Fibroblast of skin of abdomen (primary cell): ENCODE results near the gene EIF2A. TPM values are rescaled to one million over a fixed set of nuclear protein-coding genes. Genes with fewer than 3 reads are reported as not detected.
A peak's percentile ranks its signal among the peaks of the same experiment; 100 is the strongest.
"Not testable (repeated sequence)": the region's sequence is repeated elsewhere in the genome, so short reads cannot be mapped to it uniquely, and the experiment has no call there.

Experiments used
- DNase-seq: peaks from one replicate; pipeline ENCODE4 v3.0.0-alpha.2; 2013
- polyA plus RNA-seq, 2 experiments: library from polyadenylated mRNA; unstranded; fragments of 120-200 nt; gene quantifications; one replicate each; pipeline ENCODE4 v1.2.1, GENCODE V29; 2013; ENCODE audit not compliant: insufficient read length in 2 of 2

The EIF2A gene
- 102 TPM for polyA plus RNA-seq (2013, experiment 1 of 2; ENCODE audit: insufficient read length)
- 110 TPM for polyA plus RNA-seq (2013, experiment 2 of 2; ENCODE audit: insufficient read length)

DNA sequence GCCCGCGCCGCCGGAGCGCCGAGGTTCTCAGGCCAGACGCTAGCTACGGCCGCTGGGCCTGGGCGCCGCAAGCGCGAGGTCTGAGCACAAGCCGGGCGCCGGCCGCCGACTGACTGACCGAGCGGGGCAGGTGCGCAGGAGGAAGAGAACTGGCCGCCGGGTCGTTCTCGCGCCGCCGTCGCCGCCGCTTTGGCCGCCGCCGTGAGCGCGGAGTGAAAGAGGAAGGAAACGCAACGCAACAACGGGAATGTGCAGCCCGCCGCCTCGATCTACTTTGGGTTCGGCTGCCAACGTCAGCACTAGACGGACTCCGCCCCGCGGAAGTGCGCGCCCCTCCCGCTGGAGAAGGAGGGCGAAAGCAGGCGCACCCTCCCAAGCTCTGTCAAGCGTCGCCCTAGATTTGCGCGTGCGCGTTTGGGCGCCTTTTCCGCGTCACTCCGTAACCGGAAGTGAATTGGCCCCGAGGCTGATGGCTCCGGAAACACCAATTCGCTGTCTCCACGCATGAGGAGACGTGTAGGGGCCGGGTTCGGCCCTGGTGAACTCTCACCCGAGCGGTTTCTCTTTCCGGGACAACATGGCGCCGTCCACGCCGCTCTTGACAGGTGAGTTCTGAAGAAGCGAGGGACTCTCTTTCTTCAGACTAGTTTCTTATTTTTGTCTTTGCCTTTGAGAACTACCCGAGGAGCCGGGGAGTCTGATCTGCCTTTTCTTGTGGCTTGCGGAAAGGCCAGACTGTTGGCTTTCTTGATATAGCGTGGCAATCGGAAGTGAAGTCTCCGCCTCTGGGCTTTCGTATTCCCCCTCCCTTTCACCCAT lies at the start of gene EIF2A, which contains the start of gene SERP1:
TSS of gene EIF2A (plus strand) at position 562 of the 819 bp plus-strand sequence. CDS start at position 578, 16 bp downstream.
TSS of gene SERP1 (minus strand) at position 271 of the 819 bp plus-strand sequence. CDS start 361 bp downstream, outside the sequence.
- peak; percentile 99 for DNase-seq

DNA sequence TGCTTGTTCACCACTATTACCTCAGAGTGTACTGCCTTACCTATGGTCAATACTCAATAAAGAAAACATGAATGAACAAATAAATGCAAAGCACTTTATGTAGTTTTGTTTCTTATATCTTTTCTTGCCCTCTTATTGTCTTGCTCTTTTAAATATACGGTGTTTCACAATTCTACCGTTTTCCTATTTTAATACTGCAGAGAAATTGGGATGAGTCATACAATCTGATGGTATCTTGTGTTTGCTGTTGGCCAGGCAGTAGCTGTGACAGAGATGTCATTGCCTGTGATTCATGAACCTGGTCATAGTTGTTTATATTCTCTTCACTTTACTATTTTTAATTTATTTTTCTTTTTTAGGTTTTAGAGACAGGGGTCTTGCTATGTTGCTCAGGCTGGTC lies 48.6 kb upstream of the EIF2A start:
- DNase-seq: peak; percentile 26

DNA sequence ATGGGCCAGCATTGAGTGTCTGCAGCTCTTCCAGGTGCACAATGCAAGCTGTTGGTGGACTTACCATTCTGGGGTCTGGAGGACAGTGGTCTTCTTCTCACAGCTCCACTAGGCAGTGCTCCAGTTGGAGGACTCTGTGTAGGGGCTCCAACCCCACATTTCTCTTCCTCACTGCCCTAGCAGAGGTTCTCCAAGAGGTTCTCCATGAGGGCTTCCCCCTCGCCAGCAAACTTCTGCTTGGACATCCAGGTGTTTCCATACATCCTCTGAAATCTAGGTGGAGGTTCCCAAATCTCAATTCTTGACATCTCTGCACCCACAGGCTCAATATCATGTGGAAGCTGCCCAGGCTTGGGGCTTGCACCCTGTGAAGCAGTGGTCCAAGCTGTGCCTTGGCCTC lies 45.6 kb upstream of the EIF2A start:
- DNase-seq: not testable (repeated sequence)

DNA sequence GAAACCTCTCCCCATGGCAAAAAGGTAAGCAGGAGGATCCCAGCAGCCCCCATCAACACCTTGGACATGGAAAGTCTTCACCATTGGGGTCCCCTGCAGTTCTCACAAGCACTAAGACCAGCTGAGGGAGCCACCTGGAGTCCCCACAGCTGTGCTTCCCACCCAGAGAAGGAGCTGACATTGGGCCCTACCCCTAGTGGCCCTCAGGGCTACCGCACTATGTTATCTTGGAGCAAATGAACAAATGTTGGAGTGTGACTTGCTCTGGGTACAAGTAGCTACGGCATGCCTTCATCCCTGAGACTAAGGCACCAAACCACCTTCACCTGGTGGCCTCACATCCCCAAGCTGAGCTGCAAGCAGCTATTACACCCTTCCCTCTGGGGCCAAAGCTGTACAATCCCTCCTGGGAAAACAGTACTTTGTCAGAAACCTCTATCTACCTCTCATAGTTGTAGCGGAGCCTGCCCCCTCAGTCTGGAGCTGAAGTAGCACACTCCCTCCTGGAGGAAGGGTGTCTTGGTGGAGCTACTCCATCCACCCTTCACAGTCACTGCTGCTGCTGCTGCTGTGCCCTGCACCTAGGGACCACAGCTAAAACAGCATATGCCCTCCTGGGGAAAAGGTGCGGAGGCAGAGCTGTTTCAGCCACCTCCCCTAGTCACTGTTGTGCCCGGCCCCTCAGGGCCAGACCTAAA lies 43.0 kb upstream of the EIF2A start:
- DNase-seq: no peak

DNA sequence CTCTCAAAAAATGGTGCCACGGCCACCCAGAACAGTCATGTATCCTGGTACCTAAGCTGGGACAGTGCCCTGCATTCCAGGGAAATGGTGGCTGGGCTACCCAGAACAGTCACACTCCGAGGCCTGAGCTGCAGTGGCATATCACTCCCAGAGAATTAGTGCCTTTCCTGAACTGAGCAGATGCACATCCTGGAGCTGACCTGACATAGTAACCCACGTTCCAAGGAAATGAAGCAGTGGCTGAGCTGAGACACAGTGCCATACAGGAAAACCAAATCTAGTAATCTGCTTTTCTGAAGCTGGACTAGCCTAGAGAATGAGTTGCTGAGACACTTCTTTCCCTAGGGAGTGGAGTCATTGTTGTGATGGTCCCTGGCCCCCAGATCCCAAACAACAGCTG lies 42.1 kb upstream of the EIF2A start:
- no peak for DNase-seq

DNA sequence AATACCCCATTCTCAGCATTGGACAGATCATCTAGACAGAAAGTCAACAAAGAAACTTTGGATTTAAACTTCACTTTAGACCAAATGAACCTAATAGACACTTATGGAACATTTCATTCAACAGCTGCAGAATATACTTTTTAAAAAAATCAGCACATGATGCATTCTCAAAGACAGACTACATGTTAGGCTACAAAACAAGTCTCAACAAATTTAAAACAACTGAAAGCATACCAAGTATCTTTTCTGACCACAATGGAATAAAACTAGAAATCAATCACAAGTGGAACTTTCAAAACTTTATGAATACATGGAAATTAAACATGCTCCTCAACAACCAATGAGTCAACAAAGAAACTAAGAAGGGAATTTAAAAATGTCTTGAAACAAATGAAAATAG lies 38.2 kb upstream of the EIF2A start:
- no peak for DNase-seq

DNA sequence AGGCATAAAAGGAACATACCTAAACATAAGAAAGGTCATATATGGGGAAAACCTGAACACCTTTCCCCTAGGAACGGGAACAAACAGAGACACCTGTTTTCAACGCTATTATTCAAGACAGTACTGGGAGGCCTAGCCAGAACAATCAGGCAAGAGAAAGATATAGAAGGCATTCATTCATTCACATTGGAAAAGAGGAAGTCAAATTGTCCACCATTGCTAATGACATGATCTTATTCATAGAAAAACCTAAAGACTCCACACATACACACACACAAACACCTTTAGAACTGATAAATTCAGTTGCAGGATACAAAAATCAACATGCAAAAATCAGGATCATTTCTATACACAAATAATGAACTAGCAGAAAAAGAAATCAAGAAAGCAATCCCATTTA lies 36.8 kb upstream of the EIF2A start:
- DNase-seq: no peak

DNA sequence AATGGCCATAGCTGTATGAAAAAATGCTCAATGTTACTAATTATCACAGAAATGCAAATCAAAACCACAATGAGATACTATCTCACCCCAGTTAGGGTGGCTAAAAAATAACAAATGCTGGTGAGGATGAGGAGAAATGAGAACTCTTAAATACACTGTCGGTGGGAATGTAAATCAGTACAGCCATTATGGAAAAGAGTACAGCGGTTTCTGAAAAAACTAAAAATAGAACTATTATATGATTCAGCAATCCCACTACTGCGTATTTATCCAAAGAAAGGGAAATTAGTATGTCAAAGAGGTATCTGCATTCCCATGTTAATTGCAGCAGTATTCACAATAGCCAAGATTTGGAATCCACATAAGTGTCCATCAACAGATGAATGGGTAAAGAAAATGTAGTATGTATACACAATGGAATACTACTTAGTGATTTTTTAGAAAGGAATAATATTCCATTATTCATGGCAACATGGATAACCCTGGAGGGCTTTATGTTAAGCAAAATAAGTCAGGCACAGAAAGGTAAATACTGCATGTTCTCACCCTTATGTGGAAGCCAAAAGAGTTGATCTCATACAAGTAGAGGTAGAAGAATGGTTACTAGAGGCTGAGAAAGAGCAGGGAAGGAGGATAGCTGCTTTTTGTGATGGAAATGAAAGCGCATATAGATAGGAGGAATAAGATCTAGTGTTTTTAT lies 35.3 kb upstream of the EIF2A start:
- DNase-seq: peak; percentile 8

DNA sequence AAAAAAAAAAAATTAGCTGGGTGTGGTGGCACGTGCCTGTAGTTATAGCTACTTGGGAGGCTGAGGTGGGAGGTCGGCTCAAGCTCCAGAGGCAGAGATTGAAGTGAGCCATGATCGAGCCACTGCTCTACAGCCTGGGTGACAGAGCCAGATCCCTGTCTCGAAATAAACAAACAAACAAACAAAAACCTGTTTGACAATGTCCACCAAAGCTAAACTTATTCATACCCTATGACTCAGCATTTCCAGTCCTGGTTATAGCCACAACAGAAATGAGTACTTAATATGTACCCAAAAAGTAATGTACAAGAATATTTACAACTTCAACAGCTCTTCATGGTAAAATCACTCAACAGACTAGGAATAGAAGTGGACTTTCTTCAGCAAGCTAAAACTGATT lies 31.4 kb upstream of the EIF2A start:
- no peak for DNase-seq

DNA sequence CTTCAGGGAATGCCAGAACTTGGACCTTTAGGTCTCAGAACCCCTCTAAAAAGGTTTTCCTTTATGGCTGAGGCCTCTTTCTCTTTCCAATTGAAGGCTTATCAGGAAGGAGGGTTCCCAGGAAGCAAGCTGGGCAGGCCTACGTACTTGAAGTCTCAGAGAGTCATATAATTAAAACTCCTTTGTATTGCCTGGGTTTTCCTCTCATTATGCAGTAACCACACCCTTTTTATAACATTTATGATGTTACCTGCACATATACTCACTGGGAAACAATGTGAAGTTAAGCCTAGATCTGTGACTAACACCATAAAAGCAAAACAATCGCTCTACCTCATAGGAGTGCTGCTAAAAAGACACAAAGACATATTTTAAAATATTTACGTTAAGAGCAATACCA lies 27.6 kb upstream of the EIF2A start:
- no peak for DNase-seq

DNA sequence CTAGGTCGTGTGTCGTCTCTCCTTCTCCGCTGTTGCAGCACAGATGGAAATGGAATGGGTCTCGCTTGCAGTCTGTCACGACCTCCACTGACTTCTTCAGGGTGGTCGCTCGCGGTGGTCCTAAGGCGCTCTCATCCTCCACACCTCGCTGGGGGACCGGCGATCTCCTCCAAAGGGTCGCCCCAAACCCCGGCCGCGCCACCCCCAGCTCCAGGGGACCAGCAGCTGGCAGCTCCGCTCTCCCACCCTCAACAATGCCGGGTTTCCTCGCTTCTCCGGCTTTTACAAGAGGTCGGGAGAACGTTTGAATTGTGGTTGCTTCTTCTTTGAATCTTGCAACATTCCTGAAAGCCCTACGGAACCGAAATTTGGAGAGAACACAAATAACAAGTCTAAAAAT lies 26.2 kb upstream of the EIF2A start:
- DNase-seq: no peak

DNA sequence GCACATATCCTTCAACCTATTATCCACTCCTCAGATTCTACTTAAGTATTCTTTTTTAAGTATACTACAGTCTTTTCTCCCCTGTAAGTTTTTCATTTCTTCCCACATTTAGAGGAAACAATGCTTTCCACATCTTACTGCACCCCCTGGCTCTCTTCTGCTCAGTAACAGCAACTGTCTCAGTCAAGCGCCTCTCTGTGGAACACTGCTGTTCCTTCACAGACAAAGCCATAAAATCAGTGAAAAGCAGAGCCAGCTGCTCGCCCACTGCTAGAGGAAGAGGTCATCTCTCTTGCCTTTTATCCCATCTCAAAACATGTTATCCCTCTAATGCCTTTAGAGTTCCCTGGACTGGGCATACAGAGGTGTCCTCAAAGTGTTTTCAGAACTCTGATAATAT lies 25.1 kb upstream of the EIF2A start:
- DNase-seq: no peak

DNA sequence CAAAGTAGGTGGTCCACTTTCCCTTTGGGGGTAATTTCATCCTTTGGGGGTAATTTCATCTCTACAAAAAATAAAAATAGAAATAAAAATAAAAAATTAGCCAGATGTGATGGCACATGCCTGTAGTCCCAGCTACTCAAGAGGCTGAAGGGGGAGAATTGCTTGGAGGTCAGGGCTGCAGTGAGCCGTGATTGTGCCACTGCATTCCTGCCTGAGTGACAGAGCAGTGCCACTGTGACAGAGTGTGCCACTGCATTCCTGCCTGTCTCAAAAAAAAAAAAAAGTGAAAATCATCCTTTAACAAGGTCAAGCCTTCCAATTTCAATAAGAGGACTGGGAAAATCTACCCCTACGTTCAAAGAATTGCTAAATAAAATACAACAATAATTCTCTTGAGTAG lies 23.0 kb upstream of the EIF2A start:
- DNase-seq: no peak

DNA sequence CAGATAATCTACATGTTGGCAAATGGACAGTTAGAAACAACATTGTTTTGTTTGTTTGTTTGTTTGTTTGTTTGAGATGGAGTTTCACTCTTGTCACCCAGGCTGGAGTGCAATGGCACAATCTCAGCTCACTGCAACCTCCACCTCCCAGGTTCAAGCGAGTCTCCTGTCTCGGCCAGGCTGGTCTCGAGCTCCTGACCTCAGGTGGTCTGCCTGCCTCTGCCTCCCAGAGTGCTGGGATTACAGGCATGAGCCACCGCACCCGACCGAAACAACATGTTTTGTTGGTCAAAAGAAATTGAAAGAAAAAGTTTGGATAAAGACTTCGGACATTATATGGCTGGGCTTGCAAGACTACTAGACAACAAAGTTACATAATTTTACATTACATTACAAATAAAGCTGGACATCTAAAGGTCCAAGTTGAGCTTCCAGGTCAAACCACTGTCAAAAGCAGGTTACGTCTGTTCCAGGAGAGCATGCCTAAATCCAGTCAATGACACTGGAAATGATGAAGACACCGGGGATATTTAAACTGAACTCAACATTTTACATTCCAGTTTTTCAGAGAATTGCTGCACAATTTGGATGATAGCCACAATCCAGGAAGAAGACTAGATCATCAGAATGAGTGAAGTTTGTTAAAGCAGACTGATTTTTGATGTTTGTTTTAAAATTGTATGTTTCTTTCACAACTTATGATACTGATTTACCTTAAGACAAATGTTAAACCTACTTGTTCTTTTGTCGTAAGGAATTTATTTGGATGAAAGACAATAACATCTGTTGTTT lies 18.9 kb upstream of the EIF2A start:
- no peak for DNase-seq

DNA sequence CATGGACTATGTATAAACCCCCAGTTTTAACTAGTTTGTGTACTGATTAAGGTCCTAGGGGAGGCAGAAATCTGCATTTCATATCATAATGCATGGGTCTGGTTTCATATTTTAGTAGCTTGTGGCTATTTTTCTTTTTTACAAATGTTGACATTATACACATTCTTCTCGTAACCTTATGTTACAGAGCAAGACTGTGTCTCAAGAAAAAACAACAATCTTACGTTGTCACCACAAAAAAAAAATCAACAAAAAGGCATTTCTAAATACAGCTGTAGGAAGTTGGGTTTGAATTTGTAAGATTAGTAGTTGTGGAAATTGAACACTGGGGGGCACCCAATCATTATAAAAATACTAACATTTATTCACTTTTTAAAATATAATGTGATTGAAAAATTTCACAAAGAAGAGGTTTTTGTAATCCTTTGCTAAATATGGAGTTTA lies 18.2 kb upstream of the EIF2A start:
- DNase-seq: peak; percentile 24

DNA sequence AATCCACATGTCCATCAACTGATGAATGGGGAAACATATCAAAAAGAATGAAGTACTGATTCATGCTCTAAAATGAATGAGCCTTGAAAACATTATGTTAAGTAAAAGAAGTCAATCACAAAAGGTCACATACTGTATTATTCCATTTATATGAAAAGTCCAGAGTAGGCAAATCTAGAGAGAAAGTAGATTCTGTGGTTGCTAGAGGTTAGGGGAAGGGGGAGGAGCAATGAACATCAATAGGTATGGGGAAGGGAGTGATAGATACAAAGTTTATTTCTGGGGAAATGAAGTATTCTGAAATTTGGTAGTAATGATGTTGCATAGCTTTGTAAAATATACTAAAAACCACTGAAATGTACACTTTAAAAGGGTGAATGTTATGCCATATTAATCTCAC lies 14.8 kb upstream of the EIF2A start:
- no peak for DNase-seq

DNA sequence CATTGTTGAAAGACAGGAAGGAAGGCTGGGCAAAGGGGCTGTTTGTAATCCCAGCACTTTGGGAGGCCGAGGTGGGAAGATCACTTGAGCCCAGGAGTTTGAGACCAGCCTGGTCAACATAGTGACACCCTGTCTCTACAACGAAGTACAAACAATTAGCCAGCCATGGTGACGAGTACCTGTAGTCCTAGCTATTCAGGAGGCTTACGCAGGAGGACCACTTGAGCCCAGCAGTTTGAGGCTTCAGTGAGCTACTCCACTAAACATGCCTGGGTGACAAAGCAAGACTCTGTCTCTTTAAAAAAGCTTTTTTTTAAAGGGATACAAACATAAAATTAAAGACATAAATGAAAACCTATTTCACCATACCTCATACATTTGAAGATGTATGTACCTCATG lies 11.4 kb upstream of the EIF2A start:
- no peak for DNase-seq

DNA sequence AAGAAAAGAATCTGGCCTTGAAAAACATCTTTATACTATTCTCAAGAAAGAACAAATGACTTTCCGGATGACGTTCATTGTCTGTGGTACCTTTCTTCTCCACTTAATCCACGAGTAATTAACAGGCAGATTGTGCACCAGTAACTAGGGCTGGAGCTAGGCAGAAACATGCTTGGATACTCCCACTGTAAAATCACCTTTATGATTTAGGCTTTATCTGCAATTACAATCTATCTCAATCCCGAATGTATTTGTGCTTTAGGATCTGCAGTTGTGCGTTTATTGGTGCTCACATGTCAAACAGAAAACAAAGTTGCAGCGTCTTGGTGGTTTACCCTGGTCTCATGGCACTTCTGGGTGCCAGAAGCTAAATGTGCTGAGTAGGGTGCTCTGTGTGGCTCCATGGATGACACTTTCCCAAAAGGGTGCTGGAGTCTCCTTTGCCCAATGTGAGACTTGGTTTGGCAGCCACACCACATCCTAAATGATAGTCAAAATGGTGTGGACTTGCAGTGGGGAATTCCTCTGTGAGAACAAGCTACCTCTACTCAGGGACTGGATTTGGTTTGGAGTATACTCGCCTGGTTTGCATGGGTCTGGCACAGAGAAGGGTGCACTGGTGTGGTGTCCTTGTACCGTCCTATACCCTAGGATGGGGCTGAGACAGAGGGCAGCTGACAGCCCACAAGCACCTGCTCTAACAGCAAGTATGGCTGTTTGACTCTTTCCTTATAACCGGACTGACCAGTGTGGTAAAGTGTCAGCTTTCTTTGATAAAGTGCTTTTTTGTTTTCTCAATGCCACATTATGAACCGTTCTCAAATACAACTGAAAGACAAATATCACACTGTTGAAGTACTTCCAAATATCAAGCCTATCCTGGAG lies 8.0 kb upstream of the EIF2A start:
- no peak for DNase-seq

DNA sequence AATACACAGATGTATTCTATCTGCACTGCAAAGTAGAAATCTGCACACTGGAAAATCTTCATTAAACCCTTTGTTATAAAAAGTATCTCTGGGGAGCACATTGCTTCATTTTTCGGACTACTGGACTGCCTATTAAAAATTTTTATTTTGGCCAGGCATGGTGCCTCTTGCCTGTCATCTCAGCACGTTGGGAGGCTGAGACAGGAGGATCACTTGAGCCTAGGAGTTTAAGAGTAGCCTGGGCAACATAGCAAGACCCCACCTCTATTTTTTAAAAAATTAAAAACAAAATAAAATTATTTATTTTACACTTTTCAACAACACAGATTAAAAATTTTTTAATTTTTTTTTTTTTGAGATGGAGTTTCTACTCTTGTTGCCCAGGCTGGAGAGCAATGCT lies 6.3 kb upstream of the EIF2A start:
- no peak for DNase-seq

DNA sequence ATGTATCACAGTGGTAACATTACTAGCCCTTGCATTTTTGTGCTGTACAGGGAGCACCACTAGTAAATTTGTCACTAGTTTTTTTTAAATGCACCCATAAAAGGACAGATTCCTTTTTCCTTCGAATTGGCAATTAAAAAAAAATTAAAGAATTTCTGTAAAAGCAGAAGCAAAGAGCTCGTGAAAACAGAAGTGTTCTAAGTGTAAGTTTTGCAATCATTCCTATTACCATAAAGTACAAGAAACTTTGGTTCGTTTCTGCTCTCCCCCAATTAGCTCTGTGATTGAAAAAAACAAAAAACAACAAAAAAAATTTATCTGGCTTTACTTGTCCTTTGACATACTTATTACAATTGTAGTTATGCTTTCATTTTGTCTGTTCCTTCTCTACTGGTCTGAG lies 5.6 kb upstream of the EIF2A start:
- no peak for DNase-seq

DNA sequence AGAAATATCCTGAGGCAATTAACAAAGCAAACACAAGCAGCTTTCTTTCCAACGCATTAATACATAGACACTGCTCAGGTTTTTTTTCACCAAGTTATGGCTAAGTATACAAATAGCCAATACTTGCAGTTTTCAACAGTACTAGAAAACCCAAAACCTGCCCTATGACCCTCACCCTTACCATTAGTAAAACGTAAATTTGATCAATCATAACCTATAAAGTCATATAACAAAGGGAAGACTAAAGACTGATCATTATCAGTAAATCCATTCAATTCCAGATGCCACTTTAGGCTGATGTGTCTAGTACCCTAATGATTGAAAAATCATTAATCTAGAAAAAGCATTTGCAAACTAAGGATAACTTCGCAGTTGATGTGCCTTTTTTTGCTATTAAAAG lies 3.5 kb upstream of the EIF2A start:
- DNase-seq: no peak
